Measurements from ENCODE around the gene DRC7.
"Not testable (repeated sequence)": the region's sequence is repeated elsewhere in the genome, so short reads cannot be mapped to it uniquely, and the experiment has no call there.

DRC7 gene

DNA sequence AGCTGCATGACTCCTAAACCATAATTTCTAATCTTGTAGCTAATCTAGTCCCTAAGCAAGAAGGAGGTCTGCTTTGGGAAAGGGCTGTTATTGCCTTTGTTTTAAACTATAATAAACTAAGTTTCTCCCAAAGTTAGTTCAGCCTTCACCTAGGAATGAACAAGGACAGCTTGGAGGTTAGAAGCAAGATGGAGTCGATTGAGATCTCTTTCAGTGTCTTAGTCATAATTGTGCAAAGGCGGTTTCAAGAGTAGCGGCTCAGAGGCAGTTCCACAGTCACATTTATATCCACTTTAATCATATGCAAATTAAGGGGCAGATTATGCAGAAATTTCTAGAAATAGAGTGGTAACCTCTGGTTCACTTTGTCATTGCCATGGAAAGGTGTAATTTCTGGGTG is 17.4 kb downstream of the DRC7 start:
- no peak for DNase-seq (ENCODE audit: low read depth in 2 of 2)

DNA sequence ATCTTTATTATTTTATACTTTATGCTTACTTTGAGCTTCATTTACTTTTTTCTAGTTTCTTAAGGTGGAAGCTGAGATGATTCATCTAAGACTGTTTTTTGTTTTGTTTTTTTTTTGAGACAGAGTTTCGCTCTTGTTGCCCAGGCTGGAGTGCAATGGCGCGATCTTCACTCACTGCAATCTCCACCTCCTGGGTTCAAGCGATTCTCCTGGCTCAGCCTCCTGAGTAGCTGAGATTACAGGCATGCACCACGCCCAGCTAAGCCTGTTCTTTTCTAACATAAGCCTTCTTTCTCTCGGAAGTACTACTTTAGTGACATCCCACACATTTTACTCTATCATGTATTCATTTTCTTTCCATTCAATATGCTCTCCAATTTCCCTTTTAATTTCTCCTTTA is 18.0 kb downstream of the DRC7 start:
- not testable (repeated sequence) for DNase-seq (ENCODE audit: low read depth in 2 of 2)

DNA sequence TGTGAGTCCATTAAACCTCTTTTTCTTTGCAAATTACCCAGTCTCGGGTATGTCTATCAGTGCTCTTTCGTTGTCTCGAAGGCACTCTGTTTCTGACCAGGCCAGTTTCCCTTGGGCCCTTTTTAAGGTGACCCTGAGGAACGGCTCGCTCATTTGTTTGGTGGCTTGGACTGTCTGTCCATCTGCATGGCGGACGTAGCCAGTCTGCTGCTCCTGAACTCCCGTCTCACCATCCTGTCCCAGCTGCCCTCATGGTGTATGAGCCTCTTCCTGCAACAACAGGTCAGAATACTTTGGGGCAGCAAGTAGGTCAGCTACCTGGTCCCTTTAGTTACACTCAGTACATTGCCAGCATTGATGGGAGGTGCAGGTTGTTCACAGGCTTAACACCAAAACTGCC is 19.0 kb downstream of the DRC7 start:
- DNase-seq (ENCODE audit: low read depth in 2 of 2), result no peak

DNA sequence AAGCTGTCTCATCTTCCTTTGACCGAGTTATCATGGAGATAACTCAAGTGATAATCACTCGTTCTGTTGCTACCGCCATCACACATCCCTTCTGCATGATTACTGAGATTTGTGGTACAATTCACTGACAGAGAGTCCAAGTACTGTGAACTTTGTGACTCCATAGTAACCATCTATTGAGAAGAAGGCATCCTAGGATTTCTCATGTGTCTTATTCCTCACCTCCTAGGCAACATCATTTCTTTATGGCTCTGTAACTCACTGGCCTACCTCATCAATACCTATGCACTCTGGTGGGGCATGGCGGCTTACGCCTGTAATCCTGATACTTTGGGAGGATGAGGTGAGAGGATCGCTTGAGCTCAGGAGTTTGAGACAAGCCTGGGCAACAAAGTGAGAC is 19.4 kb downstream of the DRC7 start:
- DNase-seq (ENCODE audit: low read depth in 2 of 2), result no peak

DNA sequence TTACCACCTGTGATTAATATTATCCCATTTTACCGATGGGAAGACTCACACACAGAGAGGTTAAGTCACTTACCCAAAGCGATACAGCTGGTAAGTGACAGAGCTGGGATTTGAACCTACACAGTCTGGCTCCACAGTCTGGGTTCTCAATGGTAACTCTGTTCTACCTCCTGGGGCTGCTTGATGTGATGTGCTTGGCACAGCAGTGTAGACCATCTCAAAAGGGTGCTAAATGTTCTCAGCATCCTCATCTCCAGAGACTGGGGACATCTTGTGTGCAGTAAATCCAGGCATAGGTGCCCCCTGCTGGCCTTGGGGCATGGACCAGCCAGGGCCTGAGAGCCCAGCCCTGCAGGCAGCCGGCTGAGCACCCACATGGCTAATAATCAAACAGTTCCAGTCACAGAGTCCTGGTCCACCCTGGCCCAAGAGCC is 25.6 kb downstream of the DRC7 start:
- no peak for DNase-seq (ENCODE audit: low read depth in 2 of 2)

DNA sequence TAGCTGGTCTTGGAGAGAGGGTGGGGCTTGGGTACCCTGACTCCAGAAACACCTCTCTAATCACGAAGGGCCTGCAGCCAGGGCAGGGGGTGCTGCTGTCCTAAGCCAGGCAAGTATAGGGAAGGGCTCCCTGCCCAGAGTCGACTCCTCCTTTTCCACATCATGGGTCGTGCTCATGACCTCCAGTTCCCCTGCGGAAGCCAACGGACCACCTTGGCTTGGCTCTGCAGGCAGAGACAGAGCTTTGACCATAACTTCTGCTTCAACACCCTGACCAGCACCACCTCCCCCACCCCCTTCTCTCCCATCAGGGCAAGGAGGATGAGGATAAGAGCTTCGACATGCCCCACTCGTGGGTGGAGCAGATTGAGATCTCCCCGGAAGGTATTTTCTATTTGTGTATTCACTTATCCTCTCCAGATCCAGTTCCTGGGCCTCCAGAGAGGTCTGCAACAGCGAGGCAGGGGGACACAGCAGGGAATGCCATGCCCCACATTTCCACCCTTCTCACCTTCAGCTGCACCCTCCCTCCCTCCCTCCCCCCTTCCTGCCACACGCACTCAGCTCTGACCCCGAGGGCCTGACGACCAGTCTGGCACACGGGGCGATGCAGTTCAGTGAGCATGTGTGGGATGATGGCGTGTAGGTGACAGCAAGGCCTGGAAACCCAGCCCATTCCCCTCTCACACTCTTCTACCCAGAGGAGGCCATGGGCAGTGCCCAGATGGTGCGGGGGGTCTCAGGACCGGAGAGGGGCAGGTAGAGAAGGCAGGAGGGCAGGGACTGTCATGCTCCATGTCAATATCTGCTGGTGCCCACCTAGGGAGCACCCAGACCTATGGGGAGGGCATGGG is 27.0 kb downstream of the DRC7 start:
- DNase-seq (ENCODE audit: low read depth in 2 of 2), result no peak

DNA sequence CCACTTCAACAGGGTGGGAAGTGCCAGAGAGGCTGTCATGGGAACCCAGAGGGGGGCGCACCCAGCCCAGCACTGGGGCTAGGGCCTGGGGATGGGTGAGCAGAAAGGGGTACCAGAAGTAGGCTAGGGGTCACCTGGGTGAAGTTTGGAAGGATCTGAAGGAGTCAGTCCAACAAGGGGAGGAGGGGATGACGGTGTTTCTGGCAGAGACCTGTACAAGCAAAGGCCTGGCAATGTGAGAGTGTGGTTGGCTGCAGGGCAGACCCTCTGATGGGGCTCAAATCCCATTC is 27.5 kb downstream of the DRC7 start:
- no peak for DNase-seq (ENCODE audit: low read depth in 2 of 2)

DNA sequence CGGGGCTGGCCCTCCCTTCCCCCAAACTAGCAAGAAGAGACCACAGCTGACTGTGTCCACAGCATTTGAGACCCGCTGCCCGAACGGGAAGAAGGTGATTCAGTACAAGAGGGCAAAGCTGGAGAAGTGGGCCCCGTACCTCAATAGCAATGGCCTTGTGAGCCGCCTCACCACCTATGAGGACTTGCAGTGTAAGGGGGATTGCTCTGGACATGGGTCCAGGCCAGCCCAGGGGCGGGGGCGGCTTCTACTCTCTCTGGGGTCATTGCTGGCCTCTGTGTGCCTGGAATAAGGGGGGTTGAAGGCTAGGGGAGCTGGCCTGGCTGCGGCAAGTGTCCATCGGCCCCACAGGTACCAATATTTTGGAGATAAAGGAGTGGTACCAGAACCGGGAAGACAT is 28.0 kb downstream of the DRC7 start:
- DNase-seq (ENCODE audit: low read depth in 2 of 2), result no peak

DNA sequence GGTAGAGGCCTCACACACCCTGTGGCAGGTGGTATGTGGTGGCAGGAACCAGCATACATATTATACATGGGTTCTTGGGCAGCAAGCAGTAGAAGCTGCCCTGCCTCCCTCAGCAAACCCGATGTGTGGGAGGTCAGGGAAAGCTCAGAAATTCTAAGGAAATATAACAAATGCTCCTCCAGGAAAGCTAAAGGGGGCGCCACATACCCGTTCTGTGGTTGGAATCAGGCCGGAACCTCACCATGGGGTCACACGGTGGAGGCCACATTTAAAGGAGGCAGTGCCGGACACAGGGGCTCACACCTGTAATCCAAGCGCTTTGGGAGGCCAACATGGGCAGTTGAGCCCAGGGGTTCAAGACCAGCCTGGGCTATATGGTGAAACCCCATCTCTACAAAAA is 28.6 kb downstream of the DRC7 start:
- no peak for DNase-seq (ENCODE audit: low read depth in 2 of 2)

DNA sequence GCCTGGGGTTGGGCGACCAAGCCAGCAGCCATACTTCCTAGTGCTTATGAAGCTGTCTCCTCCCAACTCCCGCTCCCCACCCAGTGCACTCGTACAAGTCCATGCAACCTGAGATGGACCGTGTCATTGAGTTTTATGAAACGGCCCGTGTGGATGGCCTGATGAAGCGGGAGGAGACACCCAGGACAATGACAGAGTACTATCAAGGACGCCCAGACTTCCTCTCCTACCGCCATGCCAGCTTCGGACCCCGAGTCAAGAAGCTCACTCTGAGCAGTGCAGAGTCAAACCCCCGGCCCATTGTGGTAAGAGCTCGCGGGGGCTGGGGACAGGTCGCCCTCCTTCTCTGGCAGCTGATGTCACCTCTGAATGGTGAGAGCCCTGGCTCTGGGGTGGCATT is 29.9 kb downstream of the DRC7 start:
- DNase-seq (ENCODE audit: low read depth in 2 of 2), result no peak

DNA sequence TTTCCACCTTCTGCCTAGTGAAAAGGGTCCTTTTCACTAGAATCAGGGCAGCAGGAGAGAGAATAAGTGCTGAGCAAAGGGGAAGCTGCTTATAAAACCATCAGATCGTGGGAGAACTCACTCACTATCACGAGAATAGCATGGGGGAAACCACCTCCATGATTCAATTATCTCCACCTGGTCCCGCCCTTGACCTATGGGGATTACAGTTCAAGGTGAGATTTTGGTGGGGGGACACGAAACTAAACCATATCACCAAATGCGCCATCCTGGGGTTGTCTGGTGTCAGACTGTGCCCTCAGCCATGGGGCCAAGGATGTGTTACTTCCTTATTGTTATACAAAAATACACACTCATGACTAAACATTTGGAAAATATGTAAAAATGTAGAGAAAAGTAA is 30.5 kb downstream of the DRC7 start:
- no peak for DNase-seq (ENCODE audit: low read depth in 2 of 2)

DNA sequence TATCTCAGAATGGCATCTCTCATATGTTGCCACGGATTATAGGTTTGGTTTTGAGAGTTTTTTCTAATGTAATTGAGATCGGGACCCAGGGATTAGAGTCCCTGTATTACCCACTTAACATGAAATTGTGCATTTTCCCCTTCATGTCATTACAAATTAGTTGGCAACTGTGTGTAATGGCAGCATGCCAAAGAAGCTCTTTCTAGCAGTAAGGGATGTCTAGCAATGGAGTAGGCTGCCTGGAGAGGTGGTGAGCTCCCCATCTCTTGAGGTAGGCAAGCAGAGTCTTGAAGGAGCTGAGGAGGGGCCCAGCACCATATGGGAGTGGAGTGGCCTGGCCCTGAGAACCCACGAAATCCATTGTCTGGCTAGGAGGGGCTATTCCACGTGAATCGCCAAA is 30.9 kb downstream of the DRC7 start:
- no peak for DNase-seq (ENCODE audit: low read depth in 2 of 2)

DNA sequence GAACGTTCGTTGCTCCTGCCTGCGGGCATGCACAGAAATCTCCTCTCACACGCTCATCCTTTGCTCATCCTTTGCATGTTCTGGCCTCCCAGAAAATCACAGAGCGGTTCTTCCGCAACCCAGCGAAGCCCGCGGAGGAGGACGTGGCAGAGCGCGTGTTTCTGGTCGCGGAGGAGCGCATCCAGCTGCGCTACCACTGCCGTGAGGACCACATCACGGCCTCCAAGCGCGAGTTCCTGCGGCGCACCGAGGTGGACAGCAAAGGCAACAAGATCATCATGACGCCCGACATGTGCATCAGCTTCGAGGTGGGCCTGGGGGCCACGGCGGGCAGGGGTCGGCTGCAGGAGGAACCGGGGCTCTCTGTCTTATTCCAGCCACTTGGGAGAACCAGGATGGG is 31.4 kb downstream of the DRC7 start:
- no peak for DNase-seq (ENCODE audit: low read depth in 2 of 2)

DNA sequence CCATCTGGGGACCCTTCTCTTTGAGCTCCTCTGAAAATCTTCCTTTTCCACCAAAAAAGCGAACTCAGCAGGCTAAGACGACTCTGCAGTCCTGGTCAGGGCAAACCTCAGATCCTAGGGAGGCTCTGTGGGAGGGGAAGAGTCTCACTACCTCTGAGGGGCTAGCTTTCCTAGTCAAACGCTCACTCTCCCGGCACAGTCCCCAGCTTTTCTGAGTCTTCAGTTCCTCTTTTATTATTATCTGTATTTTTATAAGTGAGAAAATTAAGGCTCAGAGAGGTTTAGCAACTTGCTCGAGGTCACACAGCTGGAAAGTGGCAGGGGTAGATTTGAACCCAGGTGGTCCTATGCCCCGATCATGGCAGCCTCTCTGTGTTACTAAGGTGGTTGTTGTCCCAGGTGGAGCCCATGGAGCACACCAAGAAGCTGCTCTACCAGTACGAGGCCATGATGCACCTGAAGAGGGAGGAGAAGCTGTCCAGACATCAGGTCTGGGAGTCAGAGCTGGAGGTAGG is 31.9 kb downstream of the DRC7 start:
- DNase-seq (ENCODE audit: low read depth in 2 of 2), result no peak

DNA sequence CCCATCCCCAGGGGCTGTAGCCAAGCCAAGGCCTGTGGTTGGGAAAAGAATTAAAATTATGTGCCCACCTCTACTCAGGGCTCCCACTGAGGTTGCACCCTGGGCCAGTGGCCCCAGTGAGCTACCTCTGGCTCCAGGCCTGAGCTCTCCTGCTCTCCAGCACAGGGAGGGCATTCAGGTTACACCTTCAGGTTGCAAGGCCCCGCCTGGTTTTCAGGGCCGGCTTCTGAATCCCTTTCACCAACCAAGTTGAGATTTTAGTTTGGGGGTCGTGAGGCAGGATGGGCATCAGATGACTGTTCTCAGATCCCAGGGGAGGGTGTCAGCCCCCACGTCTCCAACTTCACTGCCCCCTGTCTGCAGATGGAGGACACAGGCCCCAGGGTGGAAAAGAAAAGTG is 33.0 kb downstream of the DRC7 start:
- DNase-seq (ENCODE audit: low read depth in 2 of 2), result no peak

DNA sequence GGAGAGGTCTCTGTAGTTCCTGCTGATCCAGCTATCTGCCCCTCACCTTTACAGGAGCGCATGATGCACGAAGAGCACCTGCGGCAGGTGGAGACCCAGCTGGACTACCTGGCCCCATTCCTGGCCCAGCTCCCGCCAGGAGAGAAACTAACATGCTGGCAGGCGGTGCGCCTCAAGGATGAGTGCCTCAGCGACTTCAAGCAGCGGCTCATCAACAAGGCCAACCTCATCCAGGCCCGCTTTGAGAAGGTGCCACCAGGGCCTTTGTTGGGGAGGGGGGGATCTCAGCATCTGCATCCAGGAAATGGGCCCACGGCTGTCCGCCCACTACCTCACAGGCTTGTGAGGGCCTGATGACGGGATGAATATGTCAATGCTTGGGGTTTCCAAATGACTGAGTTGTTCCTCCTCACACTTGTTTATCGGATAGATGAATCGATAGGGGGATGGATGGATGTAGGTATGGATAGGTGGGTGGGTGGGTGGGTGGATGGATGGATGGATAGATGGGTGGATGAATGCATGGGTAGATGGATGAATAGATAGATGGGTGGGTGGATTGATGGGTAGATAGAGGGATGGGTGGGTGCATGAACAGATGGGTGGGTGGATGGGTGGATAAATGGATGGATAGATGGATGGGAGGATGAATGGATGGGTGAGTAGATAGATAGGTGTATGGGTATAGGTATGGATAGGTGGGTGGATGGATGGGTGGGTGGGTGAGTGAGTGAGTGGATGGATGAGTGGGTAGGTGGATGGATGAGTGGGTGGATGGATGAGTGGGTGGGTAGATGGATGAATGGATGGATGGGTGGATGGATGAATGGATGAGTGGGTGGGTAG is 34.0 kb downstream of the DRC7 start:
- no peak for DNase-seq (ENCODE audit: low read depth in 2 of 2)

DNA sequence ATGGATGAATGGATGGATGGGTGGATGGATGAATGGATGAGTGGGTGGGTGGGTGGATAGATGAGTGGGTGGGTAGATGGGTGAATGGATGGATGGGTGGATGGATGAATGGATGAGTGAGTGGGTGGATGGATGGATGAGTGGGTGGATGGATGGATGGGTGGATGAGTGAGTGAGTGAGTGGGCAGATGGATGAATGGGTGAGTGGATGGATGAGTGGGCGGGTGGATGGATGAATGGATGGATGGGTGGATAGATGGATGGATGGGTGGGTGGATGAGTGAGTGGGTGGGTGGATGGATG is 34.5 kb downstream of the DRC7 start:
- no peak for DNase-seq (ENCODE audit: low read depth in 2 of 2)

DNA sequence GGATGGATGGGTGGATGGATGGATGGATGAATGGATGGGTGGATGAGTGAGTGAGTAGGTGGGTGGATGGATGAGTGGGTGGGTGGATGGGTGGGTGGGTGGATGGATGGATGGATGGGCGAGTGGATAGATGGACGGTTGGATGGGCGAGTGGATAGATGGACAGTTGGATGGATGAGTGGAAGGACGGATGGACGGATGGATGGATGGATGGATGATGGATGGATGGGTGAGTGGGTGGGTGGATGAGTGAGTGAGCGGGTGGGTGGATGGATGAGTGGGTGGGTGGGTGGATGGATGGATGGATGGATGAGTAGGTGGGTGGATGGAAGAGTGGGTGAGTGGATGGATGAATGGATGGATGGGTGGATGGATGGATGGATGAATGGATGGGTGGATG is 35.2 kb downstream of the DRC7 start:
- not testable (repeated sequence) for DNase-seq (ENCODE audit: low read depth in 2 of 2)

DNA sequence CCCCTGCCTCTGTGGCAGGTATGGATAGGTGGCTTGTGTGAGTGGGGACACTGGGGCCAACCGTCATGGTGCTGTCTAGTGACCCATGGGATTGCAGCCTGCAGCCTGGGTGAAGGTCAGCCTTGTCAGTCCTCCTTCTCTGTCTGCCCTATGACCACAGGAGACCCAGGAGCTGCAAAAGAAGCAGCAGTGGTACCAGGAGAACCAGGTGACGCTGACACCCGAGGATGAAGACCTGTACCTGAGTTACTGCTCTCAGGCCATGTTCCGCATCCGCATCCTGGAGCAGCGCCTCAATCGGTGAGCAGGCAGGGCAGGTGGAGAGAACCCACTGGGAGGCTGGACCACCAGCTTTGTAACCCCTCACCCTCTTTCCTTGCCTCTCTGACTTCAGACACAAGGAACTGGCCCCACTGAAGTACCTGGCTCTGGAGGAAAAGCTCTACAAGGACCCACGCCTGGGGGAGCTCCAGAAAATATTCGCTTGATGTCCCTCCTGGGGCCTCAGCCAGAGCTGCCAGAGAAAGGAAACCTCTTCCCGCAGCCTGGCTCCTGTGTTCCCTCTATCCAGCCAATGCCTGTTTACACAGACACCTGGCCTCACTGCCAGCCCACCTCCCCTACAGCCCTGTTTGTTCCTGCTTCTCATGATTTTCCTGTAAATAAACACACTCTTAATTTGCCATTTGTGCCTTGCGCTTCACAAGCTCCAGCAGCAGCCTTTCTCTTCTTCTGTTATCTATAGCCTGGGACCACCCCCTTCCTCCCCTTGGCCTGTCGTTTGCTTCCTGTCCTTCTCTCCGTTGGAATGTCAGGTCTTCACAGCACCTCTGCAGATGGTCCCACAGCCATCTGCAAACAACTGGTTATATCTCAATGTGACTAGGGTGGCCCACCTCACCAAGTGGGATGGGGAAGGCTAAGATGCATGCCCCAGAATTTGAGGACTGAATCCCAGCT is 36.4 kb downstream of the DRC7 start:
- no peak for DNase-seq (ENCODE audit: low read depth in 2 of 2)

DNA sequence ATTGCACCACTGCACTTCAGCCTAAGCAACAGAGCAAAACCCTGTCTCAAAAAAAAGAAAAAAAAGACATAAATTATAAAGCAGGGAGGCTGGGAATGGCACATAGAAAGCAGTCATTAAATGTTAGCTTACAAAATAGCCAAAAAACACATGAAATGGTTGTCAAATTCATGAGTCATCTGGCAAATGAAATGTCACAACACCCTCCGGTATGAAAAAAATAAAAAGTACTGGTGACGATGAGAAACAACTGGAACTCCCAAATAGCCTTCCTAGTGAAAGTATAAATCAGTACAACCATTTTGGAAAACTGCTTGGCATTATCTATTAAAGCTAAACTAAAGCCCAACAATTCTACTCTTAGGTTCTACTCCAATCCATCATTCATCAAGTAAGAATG is 37.4 kb downstream of the DRC7 start:
- no peak for DNase-seq (ENCODE audit: low read depth in 2 of 2)

DNA sequence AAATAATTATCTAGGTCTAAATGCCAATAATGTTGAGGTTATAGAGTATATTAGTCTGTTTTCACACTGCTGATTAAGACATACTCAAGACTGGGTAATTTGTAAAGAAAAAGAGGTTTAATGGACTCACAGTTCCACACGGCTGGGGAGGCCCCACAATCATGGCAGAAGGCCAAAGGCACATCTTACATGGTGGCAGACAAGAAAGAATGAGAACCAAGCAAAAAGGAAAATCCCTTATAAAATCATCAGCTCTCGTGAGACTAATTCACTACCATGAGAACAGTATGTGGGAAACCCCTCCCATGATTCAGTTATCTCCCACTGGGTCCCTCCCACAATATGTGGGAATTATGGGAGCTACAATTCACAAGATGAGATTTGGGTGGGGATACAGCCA is 38.1 kb downstream of the DRC7 start:
- DNase-seq (ENCODE audit: low read depth in 2 of 2), result no peak

DNA sequence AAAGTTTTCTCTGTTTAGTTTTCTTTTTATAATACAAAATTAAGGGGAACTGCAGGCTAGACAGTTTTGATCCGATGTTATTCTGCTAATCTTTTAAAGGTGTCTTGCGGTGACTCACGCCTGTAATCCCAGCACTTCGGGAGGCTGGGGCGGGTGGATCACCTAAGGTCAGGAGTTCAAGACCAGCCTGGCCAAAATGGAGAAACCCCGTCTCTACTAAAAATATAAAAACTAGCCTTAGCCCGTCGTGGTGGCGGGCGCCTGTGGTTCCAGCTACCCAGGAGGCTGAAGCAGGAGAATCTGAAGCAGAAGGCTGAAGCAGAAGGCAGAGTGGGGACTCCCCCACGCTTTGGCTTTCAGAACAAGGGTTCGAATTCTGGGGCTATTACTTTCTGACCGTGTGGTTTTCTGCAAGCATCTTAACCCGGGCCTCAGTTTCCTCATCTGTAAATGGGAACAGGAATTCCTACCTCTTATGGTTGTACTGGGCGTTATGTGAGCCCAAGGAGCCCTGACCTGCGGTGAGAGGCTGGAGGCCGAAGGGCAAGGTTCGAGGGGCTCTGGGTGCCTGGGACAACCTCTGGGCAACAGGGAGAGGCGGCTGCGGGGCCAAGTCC is 39.8 kb downstream of the DRC7 start:
- no peak for DNase-seq (ENCODE audit: low read depth in 2 of 2)
